Right renal pelvis (tissue), 4 donors: ENCODE measurements around the gene ANO2. TPM values are rescaled to one million over a fixed set of nuclear protein-coding genes. Genes with fewer than 3 reads are reported as not detected.
"Not testable (repeated sequence)": the region's sequence is repeated elsewhere in the genome, so short reads cannot be mapped to it uniquely, and the experiment has no call there.

Source experiments
- DNase-seq, 4 donors: peaks; one replicate each; pipeline ENCODE4 v3.0.0-alpha.2; 2013; ENCODE audit warnings: low read depth in 4 of 4, low spot score in 3 of 4, missing footprints in 1 of 4
- polyA plus RNA-seq, 4 donors: library from polyadenylated mRNA; unstranded; fragments of 120-200 nt; gene quantifications; one replicate each; pipeline ENCODE4 v1.2.1, GENCODE V29; 2013; ENCODE audit not compliant: insufficient read length in 4 of 4

Gene ANO2
- polyA plus RNA-seq, 4 donors, result 3.0 to 4.6 (median 3.9) TPM

GRCh38 chr12:5861416-5861815 lies 83.6 kb downstream of the ANO2 start:
- DNase-seq, result no peak

- no peak for DNase-seq
Observed at GRCh38 chr12:5856692-5857091, 88.4 kb downstream of the ANO2 start.

- DNase-seq, result no peak
Observed at GRCh38 chr12:5846950-5847349, 98.1 kb downstream of the ANO2 start.

GRCh38 chr12:5840944-5841343 lies 104.1 kb downstream of the ANO2 start:
- DNase-seq, result peak in 1 of 4 donors; percentile 6

- DNase-seq, result no peak
Observed at GRCh38 chr12:5830111-5830510, 114.9 kb downstream of the ANO2 start.

- DNase-seq, result no peak
Observed at GRCh38 chr12:5827591-5827990, 117.5 kb downstream of the ANO2 start.

- DNase-seq, result not testable (repeated sequence)
Observed at GRCh38 chr12:5825761-5826160, 119.3 kb downstream of the ANO2 start.

GRCh38 chr12:5818877-5819276 lies 126.2 kb downstream of the ANO2 start:
- not testable (repeated sequence) for DNase-seq

- no peak for DNase-seq
Observed at GRCh38 chr12:5817246-5817645, 127.8 kb downstream of the ANO2 start.

GRCh38 chr12:5809586-5809985 lies 135.5 kb downstream of the ANO2 start:
- no peak for DNase-seq

GRCh38 chr12:5808981-5809380 lies 136.1 kb downstream of the ANO2 start:
- no peak for DNase-seq

- DNase-seq, result no peak
Observed at GRCh38 chr12:5807514-5808219, 137.4 kb downstream of the ANO2 start.

GRCh38 chr12:5807090-5807414 lies 138.0 kb downstream of the ANO2 start:
- DNase-seq, result no peak

GRCh38 chr12:5806371-5807089 lies 138.5 kb downstream of the ANO2 start:
- DNase-seq, result no peak

GRCh38 chr12:5803532-5803931 lies 141.5 kb downstream of the ANO2 start:
- DNase-seq, result no peak

GRCh38 chr12:5798242-5799015 lies 146.6 kb downstream of the ANO2 start:
- DNase-seq, result no peak

GRCh38 chr12:5797661-5798060 lies 147.4 kb downstream of the ANO2 start:
- no peak for DNase-seq

- DNase-seq, result no peak
Observed at GRCh38 chr12:5796959-5797225, 148.2 kb downstream of the ANO2 start.

GRCh38 chr12:5796171-5796958 lies 148.7 kb downstream of the ANO2 start:
- no peak for DNase-seq

- no peak for DNase-seq
Observed at GRCh38 chr12:5794156-5794555, 150.9 kb downstream of the ANO2 start.

GRCh38 chr12:5792343-5792742 lies 152.7 kb downstream of the ANO2 start:
- DNase-seq, result no peak
